PC-9 (cell line): ENCODE data around the gene ASB3.

Experiments used
- CTCF ChIP-seq: fragments of 200-600 bp; sonication (generic); conservative IDR thresholded peaks from 2 replicates; pipeline ENCODE4 v1.6.1; 2017; ENCODE audit warnings: mixed run types, antibody characterized with exemption, mild to moderate bottlenecking, moderate library complexity
- EZH2 ChIP-seq: fragments of 200-600 bp; sonication (generic); IDR thresholded peaks from 2 replicates; pipeline ENCODE4 v1.8.0; 2017; ENCODE audit warnings: antibody characterized with exemption, low read depth

GRCh38 chr2:53829273-53829979 lies 42.7 kb upstream of the ASB3 start:
- TF ChIP-seq EZH2 (no peak), CTCF (no peak)
